ENCODE results near the gene GNG10. TPM values are rescaled to one million over a fixed set of nuclear protein-coding genes. Genes with fewer than 3 reads are reported as not detected.

GNG10 gene
- total RNA-seq, 1 experiment from 2014 or later, result 31.0 TPM

DNA sequence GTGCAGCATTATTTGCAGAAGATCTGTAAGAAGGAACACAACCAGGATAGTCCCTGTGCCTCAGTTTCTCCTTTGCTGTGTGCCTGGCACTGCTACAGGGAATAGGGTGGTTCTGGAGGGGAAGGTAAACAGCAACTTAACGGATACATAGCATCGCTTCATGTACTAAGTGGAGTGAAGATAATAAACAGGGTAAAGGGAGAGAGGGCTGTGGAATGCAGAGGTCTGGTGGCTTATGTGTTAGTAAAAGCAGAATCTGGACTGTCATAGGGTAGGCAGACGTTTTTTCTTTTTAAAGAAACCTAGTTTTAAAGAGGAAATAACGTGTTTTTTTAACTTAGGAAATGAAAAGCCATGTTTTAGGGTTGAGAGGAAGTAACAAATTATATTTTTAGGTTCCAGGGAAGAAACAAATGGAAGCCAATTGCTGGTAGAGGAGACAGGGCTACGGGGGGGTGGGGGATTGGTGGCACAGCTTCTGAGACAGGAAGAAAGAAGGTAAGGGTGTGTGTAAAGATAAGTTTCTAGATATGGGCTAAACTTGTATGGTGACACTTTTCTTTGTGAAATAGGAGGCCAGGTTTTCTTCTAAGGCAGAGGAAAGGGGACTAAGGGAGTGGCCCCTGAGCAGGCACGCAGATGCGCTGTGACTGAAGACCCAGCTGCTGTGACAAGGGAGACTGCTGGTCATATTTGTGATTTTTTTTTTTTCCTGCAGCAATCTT, 1.3 kb downstream of the GNG10 start:
- Mint-ChIP-seq H3K27ac (peak overlapping the region in 1 of 3 experiments; percentile 48; a peak in 1 of 7 replicates), H3K27me3 (ENCODE audit: low read depth) (peaks cover 15% of the 10 kb centered on the region), H3K9me3 (no peaks in the 10 kb centered on the region; a peak in 1 of 5 replicates), H3K4me1 (peaks cover 21% of the 10 kb centered on the region in 2 experiments), H3K4me3 (peak overlapping the region; percentile 97 to 98), H3K36me3 (ENCODE audit: insufficient read depth in 1 of 3, low read depth in 3 of 3) (peaks cover 10 to 22% (median 13%) of the 10 kb centered on the region in 3 experiments)
- Histone ChIP-seq H3K4me2 (ENCODE audit: insufficient read depth, insufficient read length, low read length) (peak overlapping the region; percentile 88), H2BK120ac (ENCODE audit: low read depth, low read length, poor library complexity, severe bottlenecking) (no peak overlapping the region), H3T11ph (ENCODE audit: low read length) (no peak overlapping the region), H2BK20ac (ENCODE audit: low read depth, low read length, poor library complexity, severe bottlenecking) (no peak overlapping the region), H4K5ac (ENCODE audit: insufficient read length, low read depth, low read length) (no peak overlapping the region), H3K23me2 (ENCODE audit: insufficient read length, low read depth, low read length, poor library complexity, severe bottlenecking) (peaks cover 7% of the 10 kb centered on the region), H3K4me1 (ENCODE audit: insufficient read depth, low read length) (peaks cover 7% of the 10 kb centered on the region; the same call in 1 of the 2 replicates), H3K56ac (ENCODE audit: insufficient read length, low read depth, low read length) (no peak overlapping the region), H3K18ac (ENCODE audit: insufficient read length, low read depth, low read length) (no peak overlapping the region), H4K8ac (replicated peaks; ENCODE audit: insufficient read length, low read depth, low read length) (no peak overlapping the region), H3K79me2 (ENCODE audit: insufficient read depth, low read length) (no peaks in the 10 kb centered on the region; the same call in 1 of the 2 replicates), H2BK5ac (ENCODE audit: insufficient read length, low read length) (no peak overlapping the region), H2BK12ac (ENCODE audit: insufficient read length, low read depth, low read length) (no peak overlapping the region), H3K23ac (ENCODE audit: insufficient read length, low read depth, low read length) (no peak overlapping the region), H3K27me3 (ENCODE audit: insufficient read depth, low read length) (no peaks in the 10 kb centered on the region), H2AK5ac (ENCODE audit: insufficient read length, low read length) (no peak overlapping the region), H2BK15ac (ENCODE audit: low read depth, low read length) (no peak overlapping the region), H3K4ac (ENCODE audit: low read depth, low read length) (no peak overlapping the region), H2AFZ (ENCODE audit: low read length) (no peak overlapping the region), H4K91ac (ENCODE audit: insufficient read length, low read depth, low read length) (no peak overlapping the region), H3K79me1 (ENCODE audit: insufficient read depth, low read depth, low read length, poor library complexity, severe bottlenecking) (no peaks in the 10 kb centered on the region), H3K9me3 (ENCODE audit: control insufficient read depth, low read depth, low read length) (no peaks in the 10 kb centered on the region), H4K20me1 (ENCODE audit: control insufficient read depth, insufficient read depth, insufficient read length) (no peaks in the 10 kb centered on the region), H3K27ac (ENCODE audit: insufficient read length, low read depth, low read length) (no peak overlapping the region), H3K14ac (ENCODE audit: insufficient read depth, low read length) (no peak overlapping the region), H3K9ac (ENCODE audit: extremely low read depth, insufficient read length, low read length) (no peak overlapping the region)
- DNase-seq, result no peak
- TF ChIP-seq, protein P1, sequence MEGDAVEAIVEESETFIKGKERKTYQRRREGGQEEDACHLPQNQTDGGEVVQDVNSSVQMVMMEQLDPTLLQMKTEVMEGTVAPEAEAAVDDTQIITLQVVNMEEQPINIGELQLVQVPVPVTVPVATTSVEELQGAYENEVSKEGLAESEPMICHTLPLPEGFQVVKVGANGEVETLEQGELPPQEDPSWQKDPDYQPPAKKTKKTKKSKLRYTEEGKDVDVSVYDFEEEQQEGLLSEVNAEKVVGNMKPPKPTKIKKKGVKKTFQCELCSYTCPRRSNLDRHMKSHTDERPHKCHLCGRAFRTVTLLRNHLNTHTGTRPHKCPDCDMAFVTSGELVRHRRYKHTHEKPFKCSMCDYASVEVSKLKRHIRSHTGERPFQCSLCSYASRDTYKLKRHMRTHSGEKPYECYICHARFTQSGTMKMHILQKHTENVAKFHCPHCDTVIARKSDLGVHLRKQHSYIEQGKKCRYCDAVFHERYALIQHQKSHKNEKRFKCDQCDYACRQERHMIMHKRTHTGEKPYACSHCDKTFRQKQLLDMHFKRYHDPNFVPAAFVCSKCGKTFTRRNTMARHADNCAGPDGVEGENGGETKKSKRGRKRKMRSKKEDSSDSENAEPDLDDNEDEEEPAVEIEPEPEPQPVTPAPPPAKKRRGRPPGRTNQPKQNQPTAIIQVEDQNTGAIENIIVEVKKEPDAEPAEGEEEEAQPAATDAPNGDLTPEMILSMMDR (conservative IDR thresholded peaks at IDR 0.05), result no peak
- no CpG with 5 or more reads among the region's 7 CpGs for WGBS (ENCODE audit: extremely low coverage, insufficient read length, low lambda C conversion rate)
